Measurements from ENCODE around the gene DCBLD1.

The DCBLD1 gene

DNA sequence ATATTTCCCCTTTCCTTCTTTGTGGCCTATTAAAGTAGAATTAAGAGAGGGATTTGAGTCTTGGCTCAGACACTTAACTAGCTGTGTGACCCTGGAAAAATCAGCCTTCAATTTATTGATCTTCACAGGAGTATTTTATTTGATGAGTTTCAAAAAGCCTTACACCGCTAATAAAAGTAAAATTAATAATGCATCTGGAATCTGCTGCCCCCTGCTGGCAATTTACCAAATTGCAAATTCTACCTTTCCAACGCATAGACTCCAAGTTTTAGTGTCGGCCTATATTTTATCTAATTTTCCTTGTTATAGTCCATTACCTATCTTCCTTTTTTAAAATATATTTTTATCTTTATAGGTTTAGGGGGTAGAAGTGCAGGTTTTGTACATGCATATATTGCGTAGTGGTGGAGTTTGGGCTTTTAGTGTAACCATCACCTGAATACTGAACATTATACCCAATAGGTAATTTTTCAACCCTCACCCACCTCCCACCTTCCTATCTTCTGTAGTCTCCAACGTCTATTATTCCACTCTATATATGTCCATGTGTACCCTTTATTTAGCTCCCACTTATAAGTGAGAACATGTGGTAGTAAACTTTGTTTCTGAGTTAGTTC is 73.5 kb downstream of the DCBLD1 start:
- no peaks in the 10 kb centered on the region for H3K27me3 ChIP-seq (ENCODE audit: insufficient read depth, low read length)
- TF ChIP-seq EZH2 (IDR thresholded peaks at IDR 0.05; ENCODE audit: borderline replicate concordance, low read length), result no peak
- TF ChIP-seq, protein P1, sequence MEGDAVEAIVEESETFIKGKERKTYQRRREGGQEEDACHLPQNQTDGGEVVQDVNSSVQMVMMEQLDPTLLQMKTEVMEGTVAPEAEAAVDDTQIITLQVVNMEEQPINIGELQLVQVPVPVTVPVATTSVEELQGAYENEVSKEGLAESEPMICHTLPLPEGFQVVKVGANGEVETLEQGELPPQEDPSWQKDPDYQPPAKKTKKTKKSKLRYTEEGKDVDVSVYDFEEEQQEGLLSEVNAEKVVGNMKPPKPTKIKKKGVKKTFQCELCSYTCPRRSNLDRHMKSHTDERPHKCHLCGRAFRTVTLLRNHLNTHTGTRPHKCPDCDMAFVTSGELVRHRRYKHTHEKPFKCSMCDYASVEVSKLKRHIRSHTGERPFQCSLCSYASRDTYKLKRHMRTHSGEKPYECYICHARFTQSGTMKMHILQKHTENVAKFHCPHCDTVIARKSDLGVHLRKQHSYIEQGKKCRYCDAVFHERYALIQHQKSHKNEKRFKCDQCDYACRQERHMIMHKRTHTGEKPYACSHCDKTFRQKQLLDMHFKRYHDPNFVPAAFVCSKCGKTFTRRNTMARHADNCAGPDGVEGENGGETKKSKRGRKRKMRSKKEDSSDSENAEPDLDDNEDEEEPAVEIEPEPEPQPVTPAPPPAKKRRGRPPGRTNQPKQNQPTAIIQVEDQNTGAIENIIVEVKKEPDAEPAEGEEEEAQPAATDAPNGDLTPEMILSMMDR (IDR thresholded peaks at IDR 0.05; ENCODE audit: low read length), result peak; percentile 70
- H3K79me2 ChIP-seq (ENCODE audit: insufficient read depth, low read length), result no peaks in the 10 kb centered on the region
- no peak overlapping the region for H2AFZ ChIP-seq (ENCODE audit: low read length)
- 0 out of 2 replicates have a peak, but pooled peaks cover 1% of the 10 kb centered on the region for H3K36me3 ChIP-seq (ENCODE audit: insufficient read depth, low read length)
- no peaks in the 10 kb centered on the region; the same call in 1 of the 2 replicates for H3F3A ChIP-seq (ENCODE audit: insufficient read depth, low read length)
- no peaks in the 10 kb centered on the region for H3K9me2 ChIP-seq (ENCODE audit: low read depth, low read length)
- H3K4me2 ChIP-seq (ENCODE audit: low read length), result no peak overlapping the region
- H4K20me1 ChIP-seq (ENCODE audit: insufficient read depth, low read length), result no peaks in the 10 kb centered on the region
- no peak overlapping the region for H3K9ac ChIP-seq (ENCODE audit: low read length)
- H3K27ac ChIP-seq (ENCODE audit: low read depth, low read length, poor library complexity, severe bottlenecking), result no peak overlapping the region
- H3K4me3 ChIP-seq (ENCODE audit: low read depth, low read length, poor library complexity, severe bottlenecking), result no peak overlapping the region
- H3K9me3 ChIP-seq (ENCODE audit: low read length), result no peaks in the 10 kb centered on the region
- H3K4me1 ChIP-seq (ENCODE audit: insufficient read depth, low read length, severe bottlenecking), result peaks cover 5% of the 10 kb centered on the region

DNA sequence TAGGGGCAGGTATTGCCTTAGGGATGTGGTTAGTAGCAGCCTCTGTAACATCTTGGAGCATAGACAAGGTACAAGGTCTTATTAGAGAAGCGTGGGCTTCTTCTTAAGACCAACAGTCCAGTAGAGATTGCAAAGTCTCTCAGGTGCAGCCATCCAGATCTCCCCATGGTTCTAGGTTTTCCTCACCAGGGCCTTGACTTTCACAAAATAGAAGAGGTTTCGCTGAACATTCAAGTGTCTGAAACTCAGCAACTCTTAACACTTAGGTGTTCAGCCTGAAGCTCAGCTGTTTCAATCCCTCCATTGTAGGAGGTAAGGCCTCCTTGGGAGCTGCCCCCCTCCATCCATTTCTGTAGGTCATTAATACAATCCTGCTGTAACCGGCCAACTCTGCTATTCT is 75.5 kb downstream of the DCBLD1 start:
- Histone ChIP-seq H3K27me3 (ENCODE audit: insufficient read depth, low read length) (no peaks in the 10 kb centered on the region), H3K36me3 (ENCODE audit: insufficient read depth, low read length) (peaks cover 15% of the 10 kb centered on the region; the same call in 1 of the 2 replicates), H2AFZ (ENCODE audit: low read length) (no peak overlapping the region), H4K20me1 (ENCODE audit: insufficient read depth, low read length) (no peaks in the 10 kb centered on the region), H3K4me1 (ENCODE audit: insufficient read depth, low read length, severe bottlenecking) (peaks cover 5% of the 10 kb centered on the region), H3K9me2 (ENCODE audit: low read depth, low read length) (no peaks in the 10 kb centered on the region), H3K27ac (ENCODE audit: low read depth, low read length, poor library complexity, severe bottlenecking) (no peak overlapping the region), H3K4me2 (ENCODE audit: low read length) (no peak overlapping the region), H3K9me3 (ENCODE audit: low read length) (no peaks in the 10 kb centered on the region), H3K9ac (ENCODE audit: low read length) (no peak overlapping the region), H3F3A (ENCODE audit: insufficient read depth, low read length) (no peaks in the 10 kb centered on the region; the same call in 1 of the 2 replicates), H3K79me2 (ENCODE audit: insufficient read depth, low read length) (no peaks in the 10 kb centered on the region), H3K4me3 (ENCODE audit: low read depth, low read length, poor library complexity, severe bottlenecking) (no peak overlapping the region)
- TF ChIP-seq, protein P1 (IDR thresholded peaks at IDR 0.05; ENCODE audit: low read length), result no peak
- TF ChIP-seq EZH2 (IDR thresholded peaks at IDR 0.05; ENCODE audit: borderline replicate concordance, low read length), result no peak

DNA sequence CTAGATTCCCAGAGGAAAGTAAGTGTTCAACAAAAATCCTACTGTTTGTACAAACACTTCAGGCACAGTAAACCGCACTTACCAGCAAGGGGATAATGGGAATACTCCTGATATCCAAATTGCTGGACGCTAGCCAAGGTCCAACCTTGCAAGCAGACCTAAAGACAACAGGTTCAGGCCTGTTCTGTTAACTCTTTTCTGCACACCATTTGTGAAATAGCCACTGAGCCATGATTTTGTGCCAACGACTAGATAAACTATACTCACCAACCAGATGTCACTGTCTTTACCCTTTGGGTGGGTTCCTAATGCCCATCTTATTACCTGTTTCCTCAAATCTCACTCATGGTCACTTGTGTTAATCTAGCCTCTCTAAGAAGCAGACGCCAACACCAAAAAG is 76.3 kb downstream of the DCBLD1 start:
- H4K20me1 ChIP-seq (ENCODE audit: insufficient read depth, low read length), result no peaks in the 10 kb centered on the region
- no peak overlapping the region for H3K4me2 ChIP-seq (ENCODE audit: low read length)
- H3K27ac ChIP-seq (ENCODE audit: low read depth, low read length, poor library complexity, severe bottlenecking), result no peak overlapping the region
- no peak overlapping the region for H3K4me3 ChIP-seq (ENCODE audit: low read depth, low read length, poor library complexity, severe bottlenecking)
- H3K9me2 ChIP-seq (ENCODE audit: low read depth, low read length), result no peaks in the 10 kb centered on the region
- H3K36me3 ChIP-seq (ENCODE audit: insufficient read depth, low read length), result peaks cover 22% of the 10 kb centered on the region; the same call in 1 of the 2 replicates
- no peak overlapping the region for H3K9ac ChIP-seq (ENCODE audit: low read length)
- no peaks in the 10 kb centered on the region for H3K27me3 ChIP-seq (ENCODE audit: insufficient read depth, low read length)
- no peaks in the 10 kb centered on the region for H3K79me2 ChIP-seq (ENCODE audit: insufficient read depth, low read length)
- no peak for TF ChIP-seq EZH2 (IDR thresholded peaks at IDR 0.05; ENCODE audit: borderline replicate concordance, low read length)
- TF ChIP-seq, protein P1 (IDR thresholded peaks at IDR 0.05; ENCODE audit: low read length), result no peak
- no peak overlapping the region for H2AFZ ChIP-seq (ENCODE audit: low read length)
- peaks cover 5% of the 10 kb centered on the region for H3K4me1 ChIP-seq (ENCODE audit: insufficient read depth, low read length, severe bottlenecking)
- no peaks in the 10 kb centered on the region; the same call in 1 of the 2 replicates for H3F3A ChIP-seq (ENCODE audit: insufficient read depth, low read length)
- no peaks in the 10 kb centered on the region for H3K9me3 ChIP-seq (ENCODE audit: low read length)

All from OCI-LY1 (cell line).